Islet of Langerhans (tissue), 1 donor: ENCODE measurements around the gene AFG3L2.
"Not testable (repeated sequence)": the region's sequence is repeated elsewhere in the genome, so short reads cannot be mapped to it uniquely, and the experiment has no call there.

ENCODE experiments used
- FAIRE-seq: peaks from one replicate; lab custom pipeline; 2011; peaks lifted over from hg19 to GRCh38; lab: Jason Lieb, UNC

The AFG3L2 gene

GRCh38 chr18:12397254-12397653 is 20.2 kb upstream of the AFG3L2 start:
- FAIRE-seq = no peak

- no peak for FAIRE-seq
Observed at GRCh38 chr18:12394428-12394827, 17.4 kb upstream of the AFG3L2 start.

- FAIRE-seq = no peak
Observed at GRCh38 chr18:12393998-12394397, 17.0 kb upstream of the AFG3L2 start.

GRCh38 chr18:12393510-12393909 is 16.5 kb upstream of the AFG3L2 start:
- FAIRE-seq = no peak

- FAIRE-seq = no peak
Observed at GRCh38 chr18:12391487-12392165, 14.6 kb upstream of the AFG3L2 start.

GRCh38 chr18:12388442-12388841 is 11.4 kb upstream of the AFG3L2 start:
- no peak for FAIRE-seq

GRCh38 chr18:12384261-12384660 is 7.2 kb upstream of the AFG3L2 start:
- FAIRE-seq = no peak

GRCh38 chr18:12383759-12384158 is 6.7 kb upstream of the AFG3L2 start:
- not testable (repeated sequence) for FAIRE-seq

- not testable (repeated sequence) for FAIRE-seq
Observed at GRCh38 chr18:12382221-12382814, 5.3 kb upstream of the AFG3L2 start.

GRCh38 chr18:12378198-12378558 is 1.2 kb upstream of the AFG3L2 start:
- not testable (repeated sequence) for FAIRE-seq

- FAIRE-seq = no peak
Observed at GRCh38 chr18:12377556-12378197, 650 bp upstream of the AFG3L2 start.

GRCh38 chr18:12376034-12376753 is 833 bp downstream of the AFG3L2 start:
- FAIRE-seq = no peak

GRCh38 chr18:12374401-12374800 is 2.6 kb downstream of the AFG3L2 start:
- no peak for FAIRE-seq

GRCh38 chr18:12373771-12374116 is 3.3 kb downstream of the AFG3L2 start:
- no peak for FAIRE-seq

- no peak for FAIRE-seq
Observed at GRCh38 chr18:12373116-12373770, 3.8 kb downstream of the AFG3L2 start.

GRCh38 chr18:12372406-12372805 is 4.6 kb downstream of the AFG3L2 start:
- FAIRE-seq = no peak

- no peak for FAIRE-seq
Observed at GRCh38 chr18:12371590-12371989, 5.4 kb downstream of the AFG3L2 start.

- FAIRE-seq = no peak
Observed at GRCh38 chr18:12369211-12369610, 7.8 kb downstream of the AFG3L2 start.

GRCh38 chr18:12366784-12367183 is 10.2 kb downstream of the AFG3L2 start:
- FAIRE-seq = no peak

GRCh38 chr18:12366379-12366778 is 10.6 kb downstream of the AFG3L2 start:
- FAIRE-seq = no peak

- FAIRE-seq = no peak
Observed at GRCh38 chr18:12362473-12363174, 14.4 kb downstream of the AFG3L2 start.

GRCh38 chr18:12361770-12362378 is 15.2 kb downstream of the AFG3L2 start:
- no peak for FAIRE-seq
